Progenitor cell of endocrine pancreas (in vitro differentiated cells): ENCODE results near the gene TOMM40. TPM values are rescaled to one million over a fixed set of nuclear protein-coding genes. Genes with fewer than 3 reads are reported as not detected.

Source experiments
- DNase-seq: peaks from one replicate; pipeline ENCODE4 v3.0.0; 2021; ENCODE audit warnings: low spot score; ENCODE audit not compliant: unreplicated experiment
- H3K27ac Mint-ChIP-seq: 2 replicates; pipeline ENCODE4 v1.8.0; 2021; ENCODE audit warnings: mild to moderate bottlenecking, moderate library complexity, mixed read lengths
- H3K27me3 Mint-ChIP-seq: 2 replicates; pipeline ENCODE4 v1.8.0; 2021; ENCODE audit warnings: mixed read lengths
- H3K36me3 Mint-ChIP-seq: 2 replicates; pipeline ENCODE4 v1.8.0; 2022; ENCODE audit warnings: mixed read lengths; ENCODE audit not compliant: insufficient read depth
- H3K4me1 Mint-ChIP-seq: 2 replicates; pipeline ENCODE4 v1.8.0; 2021; ENCODE audit warnings: low read depth, mixed read lengths
- H3K4me3 Mint-ChIP-seq: 2 replicates; pipeline ENCODE4 v1.8.0; 2021; ENCODE audit warnings: low read depth, mild to moderate bottlenecking, moderate library complexity, mixed read lengths
- H3K9me3 Mint-ChIP-seq: 2 replicates; pipeline ENCODE4 v1.8.0; 2021; ENCODE audit warnings: low read depth, mixed read lengths
- total RNA-seq: library from RNA; stranded (reverse); gene quantifications from 2 replicates; pipeline ENCODE4 v1.2.1, GENCODE V29; 2021
- TF ChIP-seq, protein P1 (sequence below): fragments of 200-600 bp; sonication (generic); IDR thresholded peaks from one replicate; pipeline ENCODE4 v1.5.0; 2021; ENCODE audit warnings: antibody characterized with exemption, mild to moderate bottlenecking; ENCODE audit not compliant: unreplicated experiment

TOMM40 gene
- total RNA-seq, 1 donor from 2014 or later, result 63.0 TPM

DNA sequence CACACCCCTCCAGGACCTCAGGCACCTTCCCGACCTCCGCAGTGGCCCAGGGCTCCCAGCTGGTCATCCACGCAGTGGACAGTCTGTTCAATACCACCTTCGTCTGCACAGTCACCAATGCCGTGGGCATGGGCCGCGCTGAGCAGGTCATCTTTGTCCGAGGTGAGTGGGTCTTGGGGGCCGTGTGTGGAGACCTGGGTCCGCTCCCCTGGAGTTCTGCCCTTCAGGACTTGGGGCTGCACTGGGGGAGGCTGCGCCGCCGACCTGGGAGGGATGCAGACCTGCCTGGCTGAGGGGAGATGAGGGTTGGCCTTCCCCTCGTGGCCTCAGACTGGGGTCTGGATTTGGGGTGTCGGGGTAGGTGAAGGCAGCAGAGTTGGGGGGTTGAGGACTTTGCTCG, 16.7 kb upstream of the TOMM40 start:
- Mint-ChIP-seq H3K9me3 (no peaks in the 10 kb centered on the region), H3K4me3 (no peak overlapping the region), H3K27me3 (no peaks in the 10 kb centered on the region), H3K4me1 (peaks cover 5% of the 10 kb centered on the region), H3K27ac (no peak overlapping the region), H3K36me3 (peaks cover 23% of the 10 kb centered on the region)
- TF ChIP-seq, protein P1, sequence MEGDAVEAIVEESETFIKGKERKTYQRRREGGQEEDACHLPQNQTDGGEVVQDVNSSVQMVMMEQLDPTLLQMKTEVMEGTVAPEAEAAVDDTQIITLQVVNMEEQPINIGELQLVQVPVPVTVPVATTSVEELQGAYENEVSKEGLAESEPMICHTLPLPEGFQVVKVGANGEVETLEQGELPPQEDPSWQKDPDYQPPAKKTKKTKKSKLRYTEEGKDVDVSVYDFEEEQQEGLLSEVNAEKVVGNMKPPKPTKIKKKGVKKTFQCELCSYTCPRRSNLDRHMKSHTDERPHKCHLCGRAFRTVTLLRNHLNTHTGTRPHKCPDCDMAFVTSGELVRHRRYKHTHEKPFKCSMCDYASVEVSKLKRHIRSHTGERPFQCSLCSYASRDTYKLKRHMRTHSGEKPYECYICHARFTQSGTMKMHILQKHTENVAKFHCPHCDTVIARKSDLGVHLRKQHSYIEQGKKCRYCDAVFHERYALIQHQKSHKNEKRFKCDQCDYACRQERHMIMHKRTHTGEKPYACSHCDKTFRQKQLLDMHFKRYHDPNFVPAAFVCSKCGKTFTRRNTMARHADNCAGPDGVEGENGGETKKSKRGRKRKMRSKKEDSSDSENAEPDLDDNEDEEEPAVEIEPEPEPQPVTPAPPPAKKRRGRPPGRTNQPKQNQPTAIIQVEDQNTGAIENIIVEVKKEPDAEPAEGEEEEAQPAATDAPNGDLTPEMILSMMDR, result no peak
- DNase-seq, result no peak

DNA sequence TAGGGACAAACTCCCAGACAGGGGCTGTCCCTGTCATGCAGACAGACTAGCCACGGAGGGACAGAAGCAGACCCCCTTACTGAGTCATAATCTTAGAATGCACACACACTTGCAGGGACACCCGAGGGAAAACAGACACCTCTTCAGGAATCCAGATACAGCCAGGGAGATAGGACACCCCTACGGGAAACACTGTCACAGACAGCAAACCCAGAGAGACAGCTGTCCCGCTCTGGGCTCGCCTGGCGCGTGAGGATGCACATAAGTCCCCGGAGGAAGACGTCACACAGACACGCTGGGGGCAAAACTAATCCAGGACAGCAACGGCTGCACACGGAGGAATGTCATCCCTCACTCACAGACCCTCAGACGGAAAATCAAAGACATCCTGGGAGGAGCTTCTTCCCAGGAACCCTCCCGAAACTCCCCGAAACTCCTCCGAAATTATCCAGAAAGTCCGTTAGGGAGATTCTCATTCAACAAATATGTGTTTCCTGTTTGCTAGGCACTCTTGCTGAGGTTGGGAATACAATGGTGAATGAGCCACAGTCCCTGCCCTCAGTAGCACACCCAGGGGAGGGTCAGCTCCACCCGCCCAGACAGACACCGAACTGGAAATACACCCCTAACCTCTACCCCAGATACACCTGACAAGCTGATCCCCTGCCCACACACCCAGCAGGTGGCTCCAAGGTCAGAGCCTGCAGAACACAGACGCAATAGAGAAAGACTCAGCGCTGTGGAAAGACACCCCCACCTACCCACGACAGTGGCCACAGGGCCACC, 15.2 kb upstream of the TOMM40 start:
- peaks cover 20% of the 10 kb centered on the region for H3K36me3 Mint-ChIP-seq
- no peaks in the 10 kb centered on the region for H3K27me3 Mint-ChIP-seq
- DNase-seq, result no peak
- no peaks in the 10 kb centered on the region for H3K4me1 Mint-ChIP-seq
- H3K4me3 Mint-ChIP-seq, result no peak overlapping the region
- H3K27ac Mint-ChIP-seq, result no peak overlapping the region
- TF ChIP-seq, protein P1, result no peak
- no peaks in the 10 kb centered on the region for H3K9me3 Mint-ChIP-seq

DNA sequence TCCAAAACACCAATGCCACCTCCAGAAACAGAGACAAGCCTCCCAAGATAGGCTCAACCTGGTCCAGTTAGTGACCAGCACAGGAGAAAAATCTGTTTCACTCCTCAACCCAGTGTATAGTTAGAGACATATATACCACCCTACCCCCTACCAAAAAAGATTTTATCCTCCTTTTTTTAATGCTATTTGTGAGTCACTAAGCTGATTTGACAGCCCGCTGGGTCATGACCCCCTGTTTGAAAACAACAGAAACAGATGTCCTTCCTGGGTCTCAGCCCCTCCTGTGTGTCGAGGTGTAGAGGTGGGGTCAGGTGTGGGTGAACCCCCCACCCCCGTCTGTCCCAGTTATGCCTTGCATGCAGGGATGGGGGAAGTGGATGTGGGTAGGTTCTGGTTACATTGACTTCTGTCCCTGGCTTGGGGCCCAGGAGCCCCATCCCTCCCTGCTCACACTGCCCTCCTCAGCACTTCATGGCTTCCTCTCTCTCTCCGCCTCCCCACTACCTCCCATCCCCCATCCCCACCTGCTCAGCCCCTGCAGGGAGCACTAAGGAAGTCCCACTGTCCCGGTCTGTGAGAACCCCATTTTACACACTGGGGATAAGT, 14.0 kb upstream of the TOMM40 start:
- no peak overlapping the region for H3K27ac Mint-ChIP-seq

DNA sequence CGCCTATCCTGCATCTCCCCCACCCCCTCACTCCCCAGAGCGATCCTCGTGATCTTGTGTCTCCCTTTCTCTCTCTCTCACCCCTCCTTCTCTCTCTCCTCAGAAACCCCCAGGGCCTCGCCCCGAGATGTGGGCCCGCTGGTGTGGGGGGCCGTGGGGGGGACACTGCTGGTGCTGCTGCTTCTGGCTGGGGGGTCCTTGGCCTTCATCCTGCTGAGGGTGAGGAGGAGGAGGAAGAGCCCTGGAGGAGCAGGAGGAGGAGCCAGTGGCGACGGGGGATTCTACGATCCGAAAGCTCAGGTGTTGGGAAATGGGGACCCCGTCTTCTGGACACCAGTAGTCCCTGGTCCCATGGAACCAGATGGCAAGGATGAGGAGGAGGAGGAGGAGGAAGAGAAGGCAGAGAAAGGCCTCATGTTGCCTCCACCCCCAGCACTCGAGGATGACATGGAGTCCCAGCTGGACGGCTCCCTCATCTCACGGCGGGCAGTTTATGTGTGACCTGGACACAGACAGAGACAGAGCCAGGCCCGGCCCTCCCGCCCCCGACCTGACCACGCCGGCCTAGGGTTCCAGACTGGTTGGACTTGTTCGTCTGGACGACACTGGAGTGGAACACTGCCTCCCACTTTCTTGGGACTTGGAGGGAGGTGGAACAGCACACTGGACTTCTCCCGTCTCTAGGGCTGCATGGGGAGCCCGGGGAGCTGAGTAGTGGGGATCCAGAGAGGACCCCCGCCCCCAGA, 12.8 kb upstream of the TOMM40 start:
- peaks cover 12% of the 10 kb centered on the region for H3K36me3 Mint-ChIP-seq
- no peaks in the 10 kb centered on the region for H3K9me3 Mint-ChIP-seq
- H3K27ac Mint-ChIP-seq, result peak overlapping the region; percentile 64
- DNase-seq, result no peak
- no peak overlapping the region for H3K4me3 Mint-ChIP-seq
- TF ChIP-seq, protein P1, result no peak
- no peaks in the 10 kb centered on the region for H3K27me3 Mint-ChIP-seq
- no peaks in the 10 kb centered on the region for H3K4me1 Mint-ChIP-seq

More for the DNA sequence above, 14.0 kb upstream of the TOMM40 start:
- no peaks in the 10 kb centered on the region for H3K27me3 Mint-ChIP-seq
- TF ChIP-seq, protein P1, result no peak
- H3K36me3 Mint-ChIP-seq, result peaks cover 19% of the 10 kb centered on the region
- no peaks in the 10 kb centered on the region for H3K9me3 Mint-ChIP-seq
- no peak for DNase-seq
- no peak overlapping the region for H3K4me3 Mint-ChIP-seq
- H3K4me1 Mint-ChIP-seq, result no peaks in the 10 kb centered on the region

DNA sequence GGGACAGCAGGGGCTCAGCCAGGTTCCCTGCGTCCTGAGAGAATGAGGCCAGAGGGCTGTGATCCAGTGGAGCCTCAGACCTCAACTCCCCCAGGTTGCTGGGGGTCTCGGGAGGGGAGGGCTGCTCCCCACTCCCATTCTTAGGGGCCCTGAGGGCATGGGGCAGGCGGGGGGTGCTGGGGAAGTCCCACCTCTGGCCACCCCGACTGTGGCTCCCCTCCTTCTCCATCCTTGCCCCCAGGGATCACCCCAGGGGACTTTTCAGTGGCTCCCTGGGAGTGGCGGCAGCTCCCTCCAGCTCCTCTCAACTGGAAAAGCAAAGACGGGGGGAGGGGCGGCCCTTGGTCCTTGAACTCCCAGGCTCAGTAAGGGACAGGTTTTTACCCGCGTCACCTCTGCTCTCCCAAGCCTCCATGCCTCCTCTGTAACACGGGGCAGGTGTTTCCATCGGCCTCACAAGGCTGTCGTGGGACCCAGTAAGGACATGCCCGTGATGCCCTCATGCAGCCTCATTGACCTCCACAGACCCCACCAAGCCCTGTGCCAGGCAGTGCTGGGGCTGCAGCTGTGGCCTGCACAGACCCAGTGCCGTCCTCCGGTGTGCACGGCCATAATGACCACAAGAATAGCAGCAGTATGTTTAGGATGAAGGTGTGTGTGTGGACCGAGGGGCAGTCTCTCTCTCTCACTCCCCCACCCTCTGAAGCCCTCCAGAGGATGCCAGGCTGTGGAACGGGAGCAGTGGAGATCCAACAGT, 11.6 kb upstream of the TOMM40 start:
- H3K27ac Mint-ChIP-seq, result peak overlapping the region; percentile 75
- no peaks in the 10 kb centered on the region for H3K4me1 Mint-ChIP-seq
- H3K4me3 Mint-ChIP-seq, result no peak overlapping the region
- no peak for DNase-seq
- no peaks in the 10 kb centered on the region for H3K9me3 Mint-ChIP-seq
- H3K27me3 Mint-ChIP-seq, result no peaks in the 10 kb centered on the region
- TF ChIP-seq, protein P1, result no peak
- peaks cover 12% of the 10 kb centered on the region for H3K36me3 Mint-ChIP-seq
